Neural cell (in vitro differentiated cells): ENCODE measurements around the gene ARMCX1. TPM values are rescaled to one million over a fixed set of nuclear protein-coding genes. Genes with fewer than 3 reads are reported as not detected.

ENCODE experiments used
- H2AFZ ChIP-seq: fragments of 200-600, 300-800 bp; sonication (generic), shearing (Covaris generic); 2 replicates; pipeline ENCODE4 v1.6.0; 2014; ENCODE audit warnings: low read depth, mild to moderate bottlenecking, antibody characterized with exemption, low read length, moderate library complexity
- H3F3A ChIP-seq: fragments of 200-600 bp; shearing (Covaris generic); 2 replicates; pipeline ENCODE4 v1.6.1; 2016; ENCODE audit warnings: mild to moderate bottlenecking, moderate library complexity, mixed read lengths, antibody characterized with exemption, low read length; ENCODE audit not compliant: insufficient read depth, poor library complexity, severe bottlenecking
- H3K27ac ChIP-seq: fragments of 200-600, 300-800 bp; sonication (generic), shearing (Covaris generic); 2 replicates; pipeline ENCODE4 v1.5.1; 2014; ENCODE audit warnings: mild to moderate bottlenecking, low read length, moderate library complexity
- H3K27me3 ChIP-seq: fragments of 300-800, 200-600 bp; sonication (generic), shearing (Covaris generic); 2 replicates; pipeline ENCODE4 v1.6.0; 2014; ENCODE audit warnings: mild to moderate bottlenecking, low read depth, low read length, moderate library complexity; ENCODE audit not compliant: insufficient read depth
- H3K36me3 ChIP-seq: fragments of 300-800, 200-600 bp; sonication (generic), shearing (Covaris generic); 2 replicates; pipeline ENCODE4 v1.5.1; 2014; ENCODE audit warnings: mild to moderate bottlenecking, antibody characterized with exemption, low read length, moderate library complexity; ENCODE audit not compliant: insufficient read depth
- H3K4me2 ChIP-seq: fragments of 300-800, 200-600 bp; sonication (generic), shearing (Covaris generic); 2 replicates; pipeline ENCODE4 v1.6.0; 2014; ENCODE audit warnings: mild to moderate bottlenecking, low read length
- H3K4me3 ChIP-seq: fragments of 300-800, 200-600 bp; sonication (generic), shearing (Covaris generic); 2 replicates; pipeline ENCODE4 v1.5.1; 2014; ENCODE audit warnings: mild to moderate bottlenecking, low read length, moderate library complexity
- H3K79me2 ChIP-seq: fragments of 200-600 bp; shearing (Covaris generic); replicated peaks from 2 replicates; pipeline ENCODE4 v1.6.0; 2014; ENCODE audit warnings: mild to moderate bottlenecking, low read length, moderate library complexity; ENCODE audit not compliant: insufficient read depth
- H3K9ac ChIP-seq: fragments of 300-800, 200-600 bp; sonication (generic), shearing (Covaris generic); 2 replicates; pipeline ENCODE4 v1.6.1; 2016; ENCODE audit warnings: mild to moderate bottlenecking, low read length, mixed read lengths
- H3K9me2 ChIP-seq: fragments of 200-600 bp; shearing (Covaris generic); 2 replicates; pipeline ENCODE4 v1.6.1; 2016; ENCODE audit warnings: mild to moderate bottlenecking, low read length, mixed read lengths; ENCODE audit not compliant: insufficient read depth
- H3K9me3 ChIP-seq: fragments of 200-600, 300-800 bp; sonication (generic), shearing (Covaris generic); 2 replicates; pipeline ENCODE4 v1.6.1; 2016; ENCODE audit warnings: mild to moderate bottlenecking, mixed run types, low read length, moderate library complexity, mixed read lengths
- H4K20me1 ChIP-seq: fragments of 200-600 bp; shearing (Covaris generic); 2 replicates; pipeline ENCODE4 v1.6.1; 2016; ENCODE audit warnings: mild to moderate bottlenecking, mixed run types; ENCODE audit not compliant: insufficient read depth
- EP300 ChIP-seq: fragments of 450-650 bp; conservative IDR thresholded peaks from 2 replicates; pipeline ENCODE4 v1.6.1; 2014; ENCODE audit warnings: antibody characterized with exemption, mild to moderate bottlenecking, moderate library complexity; ENCODE audit not compliant: poor library complexity, severe bottlenecking
- EZH2 ChIP-seq: fragments of 200-600, 300-800 bp; shearing (Covaris generic), sonication (generic); IDR thresholded peaks from 2 replicates; pipeline ENCODE4 v1.6.1; 2014; ENCODE audit warnings: antibody characterized with exemption, low read length, borderline replicate concordance, mild to moderate bottlenecking; ENCODE audit not compliant: insufficient read depth, poor library complexity, severe bottlenecking
- MXI1 ChIP-seq: fragments of 450-650 bp; conservative IDR thresholded peaks from 2 replicates; pipeline ENCODE4 v1.6.1; 2014; ENCODE audit warnings: antibody characterized with exemption, mild to moderate bottlenecking; ENCODE audit not compliant: poor library complexity, severe bottlenecking
- POLR2AphosphoS5 ChIP-seq: IDR thresholded peaks from 2 replicates; pipeline ENCODE4 v1.6.1; 2012
- RAD21 ChIP-seq: fragments of 450-650 bp; conservative IDR thresholded peaks from 2 replicates; pipeline ENCODE4 v1.6.1; 2014; ENCODE audit warnings: antibody characterized with exemption, mild to moderate bottlenecking, moderate library complexity
- SMC3 ChIP-seq: fragments of 450-650 bp; conservative IDR thresholded peaks from 2 replicates; pipeline ENCODE4 v1.6.1; 2014; ENCODE audit warnings: antibody characterized with exemption, mild to moderate bottlenecking, moderate library complexity; ENCODE audit not compliant: poor library complexity
- TAF1 ChIP-seq: IDR thresholded peaks from 2 replicates; pipeline ENCODE4 v1.6.1; 2012; ENCODE audit warnings: low read depth
- polyA plus RNA-seq: library from polyadenylated mRNA; depleted of rRNA; stranded (reverse); fragments of >200 nt; gene quantifications from 2 replicates; pipeline ENCODE4 v1.2.3, GENCODE V29; 2014
- TF ChIP-seq, protein P1 (sequence below): fragments of 450-650 bp; IDR thresholded peaks from 2 replicates; pipeline ENCODE4 v1.5.1; 2014; ENCODE audit warnings: antibody characterized with exemption, mild to moderate bottlenecking, moderate library complexity; ENCODE audit not compliant: poor library complexity, severe bottlenecking
- TF ChIP-seq, protein P2 (sequence below): IDR thresholded peaks from 2 replicates; pipeline ENCODE4 v1.6.1; 2012; ENCODE audit warnings: borderline replicate concordance

The ARMCX1 gene
- polyA plus RNA-seq, 1 donor from 2014 or later: 81.8 TPM

DNA sequence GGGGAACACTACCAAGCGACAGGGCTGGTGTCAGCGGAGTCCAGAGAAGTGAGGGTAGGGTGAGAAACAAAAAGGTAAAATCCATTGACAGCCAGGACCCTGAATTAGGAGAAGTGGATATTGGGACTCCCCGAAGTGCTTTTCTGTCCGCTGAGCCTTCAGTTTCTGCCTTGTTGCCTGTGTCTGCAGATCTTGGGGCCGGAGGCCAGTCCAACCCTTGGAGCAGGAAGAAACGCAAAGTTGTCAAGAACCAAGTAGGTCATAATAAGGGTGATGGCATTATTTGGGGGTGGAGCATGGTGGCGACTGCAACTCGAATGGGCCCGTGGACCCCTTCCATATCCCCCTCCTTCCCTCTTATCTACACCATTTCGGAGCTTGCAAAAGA, 1.0 kb downstream of the ARMCX1 start:
- no peaks in the 10 kb centered on the region for H3K27me3 ChIP-seq
- no peak overlapping the region for H3K4me2 ChIP-seq
- H3K27ac ChIP-seq: peak overlapping the region; percentile 76
- TF ChIP-seq, protein P1, sequence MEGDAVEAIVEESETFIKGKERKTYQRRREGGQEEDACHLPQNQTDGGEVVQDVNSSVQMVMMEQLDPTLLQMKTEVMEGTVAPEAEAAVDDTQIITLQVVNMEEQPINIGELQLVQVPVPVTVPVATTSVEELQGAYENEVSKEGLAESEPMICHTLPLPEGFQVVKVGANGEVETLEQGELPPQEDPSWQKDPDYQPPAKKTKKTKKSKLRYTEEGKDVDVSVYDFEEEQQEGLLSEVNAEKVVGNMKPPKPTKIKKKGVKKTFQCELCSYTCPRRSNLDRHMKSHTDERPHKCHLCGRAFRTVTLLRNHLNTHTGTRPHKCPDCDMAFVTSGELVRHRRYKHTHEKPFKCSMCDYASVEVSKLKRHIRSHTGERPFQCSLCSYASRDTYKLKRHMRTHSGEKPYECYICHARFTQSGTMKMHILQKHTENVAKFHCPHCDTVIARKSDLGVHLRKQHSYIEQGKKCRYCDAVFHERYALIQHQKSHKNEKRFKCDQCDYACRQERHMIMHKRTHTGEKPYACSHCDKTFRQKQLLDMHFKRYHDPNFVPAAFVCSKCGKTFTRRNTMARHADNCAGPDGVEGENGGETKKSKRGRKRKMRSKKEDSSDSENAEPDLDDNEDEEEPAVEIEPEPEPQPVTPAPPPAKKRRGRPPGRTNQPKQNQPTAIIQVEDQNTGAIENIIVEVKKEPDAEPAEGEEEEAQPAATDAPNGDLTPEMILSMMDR: no peak
- TF ChIP-seq, protein P2, sequence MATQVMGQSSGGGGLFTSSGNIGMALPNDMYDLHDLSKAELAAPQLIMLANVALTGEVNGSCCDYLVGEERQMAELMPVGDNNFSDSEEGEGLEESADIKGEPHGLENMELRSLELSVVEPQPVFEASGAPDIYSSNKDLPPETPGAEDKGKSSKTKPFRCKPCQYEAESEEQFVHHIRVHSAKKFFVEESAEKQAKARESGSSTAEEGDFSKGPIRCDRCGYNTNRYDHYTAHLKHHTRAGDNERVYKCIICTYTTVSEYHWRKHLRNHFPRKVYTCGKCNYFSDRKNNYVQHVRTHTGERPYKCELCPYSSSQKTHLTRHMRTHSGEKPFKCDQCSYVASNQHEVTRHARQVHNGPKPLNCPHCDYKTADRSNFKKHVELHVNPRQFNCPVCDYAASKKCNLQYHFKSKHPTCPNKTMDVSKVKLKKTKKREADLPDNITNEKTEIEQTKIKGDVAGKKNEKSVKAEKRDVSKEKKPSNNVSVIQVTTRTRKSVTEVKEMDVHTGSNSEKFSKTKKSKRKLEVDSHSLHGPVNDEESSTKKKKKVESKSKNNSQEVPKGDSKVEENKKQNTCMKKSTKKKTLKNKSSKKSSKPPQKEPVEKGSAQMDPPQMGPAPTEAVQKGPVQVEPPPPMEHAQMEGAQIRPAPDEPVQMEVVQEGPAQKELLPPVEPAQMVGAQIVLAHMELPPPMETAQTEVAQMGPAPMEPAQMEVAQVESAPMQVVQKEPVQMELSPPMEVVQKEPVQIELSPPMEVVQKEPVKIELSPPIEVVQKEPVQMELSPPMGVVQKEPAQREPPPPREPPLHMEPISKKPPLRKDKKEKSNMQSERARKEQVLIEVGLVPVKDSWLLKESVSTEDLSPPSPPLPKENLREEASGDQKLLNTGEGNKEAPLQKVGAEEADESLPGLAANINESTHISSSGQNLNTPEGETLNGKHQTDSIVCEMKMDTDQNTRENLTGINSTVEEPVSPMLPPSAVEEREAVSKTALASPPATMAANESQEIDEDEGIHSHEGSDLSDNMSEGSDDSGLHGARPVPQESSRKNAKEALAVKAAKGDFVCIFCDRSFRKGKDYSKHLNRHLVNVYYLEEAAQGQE: no peak
- TF ChIP-seq EZH2: no peak
- TF ChIP-seq EP300: no peak
- no peak for TF ChIP-seq RAD21
- no peak for TF ChIP-seq MXI1
- H3F3A ChIP-seq: no peaks in the 10 kb centered on the region
- no peaks in the 10 kb centered on the region for H3K79me2 ChIP-seq
- no peaks in the 10 kb centered on the region for H3K9me2 ChIP-seq
- H3K36me3 ChIP-seq: no peaks in the 10 kb centered on the region
- peak overlapping the region; percentile 78 for H3K9ac ChIP-seq
- H2AFZ ChIP-seq: no peak overlapping the region
- H3K4me3 ChIP-seq: peak overlapping the region; percentile 68
- H3K9me3 ChIP-seq: no peaks in the 10 kb centered on the region
- no peaks in the 10 kb centered on the region for H4K20me1 ChIP-seq

- Histone ChIP-seq H3K27ac (no peak overlapping the region), H2AFZ (no peak overlapping the region), H3K79me2 (no peaks in the 10 kb centered on the region), H3K9ac (no peak overlapping the region), H3K9me2 (no peaks in the 10 kb centered on the region), H3K4me2 (no peak overlapping the region), H3K36me3 (no peaks in the 10 kb centered on the region), H3K4me3 (no peak overlapping the region), H4K20me1 (no peaks in the 10 kb centered on the region), H3K9me3 (no peaks in the 10 kb centered on the region), H3K27me3 (no peaks in the 10 kb centered on the region), H3F3A (no peaks in the 10 kb centered on the region)
- TF ChIP-seq TAF1: no peak
- TF ChIP-seq, protein P1: no peak
- TF ChIP-seq, protein P2: no peak
- TF ChIP-seq POLR2AphosphoS5: no peak
- no peak for TF ChIP-seq EZH2
- TF ChIP-seq MXI1: no peak
- no peak for TF ChIP-seq RAD21
- no peak for TF ChIP-seq EP300
- TF ChIP-seq SMC3: no peak
These were observed 2.4 kb downstream of the ARMCX1 start for GRCh38 chrX:101552714-101553113.
